H1 (cell line): ENCODE measurements around the gene PLK4. TPM values are rescaled to one million over a fixed set of nuclear protein-coding genes. Genes with fewer than 3 reads are reported as not detected.

Source experiments
- HDAC6 ChIP-seq: IDR thresholded peaks from one replicate; pipeline ENCODE4 v1.7.1; 2012; ENCODE audit warnings: low read depth, mild to moderate bottlenecking, inconsistent platforms, low read length, moderate library complexity
- polyA plus RNA-seq, 7 experiments: library from polyadenylated mRNA; depleted of rRNA in 3 of 7; stranded (reverse) in 5 of 7; unstranded in 2 of 7; fragments of >200 nt in 5 of 7; fragments of 200-250 nt in 2 of 7; gene quantifications; 1 replicate in 5 of 7; 2 replicates in 1 of 7; 4 replicates in 1 of 7; pipeline versions ENCODE4 v1.2.1 to v1.2.3, GENCODE V29; 2011 to 2013; ENCODE audit warnings: missing spikeins in 2 of 7, mixed read lengths in 2 of 7
- total RNA-seq: library from RNA; stranded (reverse); fragmentation: NEBNext Ultra II Directional; extraction: Animal tissue kit (Norgen Biotek cat#: 25700); gene quantifications from 2 replicates; pipeline ENCODE4 v1.2.1, GENCODE V29; 2021

Gene PLK4
- total and polyA plus RNA-seq, 2 of the 8 experiments (the other 6 are each of a cell fraction or from before 2014, with no cell fraction given), result 23.3 to 35.2 TPM

GRCh38 chr4:127856813-127857447 is 23.8 kb upstream of the PLK4 start (continued):
- TF ChIP-seq HDAC6, result no peak
